Rectal smooth muscle tissue (tissue), 1 donor: Measurements from ENCODE around the gene ZNF117.
"Not testable (repeated sequence)": the region's sequence is repeated elsewhere in the genome, so short reads cannot be mapped to it uniquely, and the experiment has no call there.

Experiments used
- H3K27ac ChIP-seq: one replicate; pipeline ENCODE4 v1.7.0; 2013; ENCODE audit warnings: low read depth, low read length, inconsistent platforms
- H3K27me3 ChIP-seq: one replicate; pipeline ENCODE4 v1.7.0; 2013; ENCODE audit warnings: low read length; ENCODE audit not compliant: control insufficient read depth, insufficient read depth
- H3K36me3 ChIP-seq: one replicate; pipeline ENCODE4 v1.7.0; 2013; ENCODE audit warnings: low read length; ENCODE audit not compliant: control insufficient read depth, insufficient read depth
- H3K4me1 ChIP-seq: one replicate; pipeline ENCODE4 v1.7.0; 2013; ENCODE audit warnings: low read length; ENCODE audit not compliant: control insufficient read depth, insufficient read depth
- H3K4me3 ChIP-seq: one replicate; pipeline ENCODE4 v1.7.0; 2013; ENCODE audit warnings: low read length
- H3K9ac ChIP-seq: one replicate; pipeline ENCODE4 v1.7.0; 2013; ENCODE audit warnings: low read length

Gene ZNF117

DNA sequence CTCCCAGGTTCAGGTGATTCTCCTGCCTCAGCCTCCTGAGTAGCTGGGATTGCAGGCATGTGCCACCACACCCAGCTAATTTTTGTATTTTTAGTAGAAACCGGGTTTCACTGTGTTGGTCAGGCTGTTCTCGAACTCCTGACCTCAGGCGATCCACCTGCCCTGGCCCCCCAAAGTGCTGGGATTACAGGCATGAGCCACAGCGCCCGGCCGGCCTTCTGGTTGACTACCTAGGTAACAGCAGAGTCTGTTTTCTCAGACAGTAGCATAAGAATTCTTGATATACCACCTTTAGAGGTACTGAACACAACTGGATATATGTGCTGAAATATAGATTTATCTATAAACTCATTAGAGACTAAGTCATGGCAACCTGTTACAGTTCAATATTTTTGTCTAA lies 50.8 kb downstream of the ZNF117 start:
- not testable (repeated sequence) for H3K4me3 ChIP-seq, H3K27ac ChIP-seq, H3K9ac ChIP-seq, H3K36me3 ChIP-seq, H3K27me3 ChIP-seq, H3K4me1 ChIP-seq

DNA sequence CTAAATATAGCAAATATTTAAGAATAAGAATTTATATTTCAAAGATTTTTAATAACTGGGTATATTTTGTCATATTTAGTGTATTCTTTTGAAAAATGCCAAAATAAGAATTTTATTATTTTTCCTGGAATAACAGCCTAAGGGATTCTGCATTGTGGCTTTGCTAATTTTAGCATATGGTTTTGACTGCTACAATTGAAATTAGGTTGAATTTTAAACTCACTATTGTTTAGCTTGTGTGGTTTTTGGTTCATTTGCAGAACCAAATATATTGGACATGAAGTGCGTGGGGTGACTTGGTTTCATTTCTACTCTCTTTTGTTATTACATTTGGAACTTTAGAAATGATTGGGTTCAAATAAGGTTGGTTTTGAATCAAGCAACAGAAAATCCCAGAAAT lies 52.3 kb downstream of the ZNF117 start:
- Histone ChIP-seq H3K36me3 (no peaks in the 10 kb centered on the region), H3K9ac (no peak overlapping the region), H3K27me3 (no peaks in the 10 kb centered on the region), H3K4me1 (no peaks in the 10 kb centered on the region), H3K4me3 (no peak overlapping the region), H3K27ac (no peak overlapping the region)

DNA sequence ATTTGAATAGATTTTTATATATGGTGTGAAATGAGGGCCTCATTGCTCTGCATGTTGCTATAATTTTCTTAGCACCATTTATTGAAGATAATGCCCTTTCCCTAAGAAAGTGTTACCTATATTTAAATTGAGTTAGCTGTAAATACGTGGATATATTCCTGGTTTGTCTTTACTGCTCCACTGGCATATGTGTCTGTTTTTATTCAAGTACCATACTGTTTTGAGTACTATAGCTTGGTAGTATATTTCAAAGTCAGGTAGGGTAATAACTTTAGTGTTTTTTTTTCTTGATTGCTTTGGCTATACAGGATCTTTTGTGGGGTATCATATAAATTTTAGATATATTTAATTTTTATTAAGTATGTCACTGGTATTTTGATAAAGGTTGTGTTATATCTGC lies 56.4 kb downstream of the ZNF117 start:
- Histone ChIP-seq H3K27ac (no peak overlapping the region), H3K9ac (no peak overlapping the region), H3K27me3 (no peaks in the 10 kb centered on the region), H3K4me3 (no peak overlapping the region), H3K36me3 (no peaks in the 10 kb centered on the region), H3K4me1 (no peaks in the 10 kb centered on the region)

- not testable (repeated sequence) for H3K27ac ChIP-seq, H3K4me3 ChIP-seq, H3K36me3 ChIP-seq, H3K4me1 ChIP-seq, H3K27me3 ChIP-seq, H3K9ac ChIP-seq
These were observed 62.3 kb downstream of the ZNF117 start for GRCh38 chr7:64928252-64929187.
